Thyroid gland (tissue), 4 donors: ENCODE measurements around the gene SGIP1.

Source experiments
- CTCF ChIP-seq, 6 experiments: fragments of 200-600 bp in 3 of 6; fragments of 450-650 bp in 3 of 6; sonication (generic) in 3 of 6; IDR thresholded peaks; one replicate each; pipeline ENCODE4 v1.5.1; 2016 to 2019; ENCODE audit warnings: antibody characterized with exemption in 6 of 6, mild to moderate bottlenecking in 2 of 6, inconsistent platforms in 1 of 6, moderate library complexity in 1 of 6
- POLR2A ChIP-seq, 2 donors: fragments of 450-650 bp; IDR thresholded peaks; one replicate each; pipeline ENCODE4 v1.6.1; 2017; ENCODE audit warnings: antibody characterized with exemption in 2 of 2, mild to moderate bottlenecking in 2 of 2, moderate library complexity in 1 of 2

GRCh38 chr1:66752000-66752592 lies 218.1 kb downstream of the SGIP1 start, which contains the start of gene DYNLT5:
- TF ChIP-seq CTCF (IDR thresholded peaks at IDR 0.05) = no peak
- no peak for TF ChIP-seq POLR2A (IDR thresholded peaks at IDR 0.05)
